GM18907 (cell line): Measurements from ENCODE around the gene ZNF148.

Experiments
- ATAC-seq: cut with Tn5 transposase; IDR thresholded peaks from one replicate; pipeline ENCODE4 v1.9.1; 2021; ENCODE audit warnings: mild to moderate bottlenecking, moderate library complexity; ENCODE audit not compliant: unreplicated experiment

Gene ZNF148

DNA sequence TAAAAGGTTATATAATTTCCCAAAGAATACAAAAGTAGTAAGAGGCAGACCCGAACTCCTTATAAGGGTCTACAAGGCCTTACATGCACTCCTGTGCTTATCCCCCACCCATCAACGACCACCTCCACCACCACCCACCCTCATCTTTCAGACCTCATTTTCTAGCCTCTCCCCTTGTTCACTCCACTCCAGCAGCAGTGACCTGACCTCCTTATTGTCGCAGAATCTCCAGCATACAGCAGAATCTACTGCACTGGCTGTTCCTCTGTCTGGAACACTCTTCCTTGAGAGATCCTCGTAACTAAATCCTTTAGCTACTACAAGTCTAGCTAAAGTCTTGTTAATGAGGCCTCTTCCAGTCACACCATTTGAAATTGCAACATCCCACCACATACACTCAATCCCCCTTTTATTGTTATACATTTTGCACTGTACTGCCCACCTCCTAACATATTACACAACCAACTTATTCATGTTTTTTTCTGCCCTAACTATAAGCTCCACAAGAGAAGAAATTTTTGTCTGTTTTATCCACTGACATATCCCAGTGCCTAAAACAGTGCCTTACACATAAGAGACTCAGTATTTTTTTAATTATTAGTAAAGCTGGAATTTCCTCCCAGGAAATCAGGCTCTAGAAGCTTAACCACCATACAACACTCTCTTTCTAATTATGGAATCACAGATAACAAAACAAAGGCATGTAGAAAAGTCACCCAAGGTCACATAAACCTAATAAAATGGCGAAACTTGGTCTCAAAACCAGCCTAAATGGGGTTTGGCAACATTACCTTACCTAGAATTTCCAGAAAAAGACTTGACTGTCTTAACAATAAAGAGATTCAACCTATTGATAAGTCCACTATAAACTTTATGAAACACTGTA is 40.2 kb downstream of the ZNF148 start:
- ATAC-seq: no peak

DNA sequence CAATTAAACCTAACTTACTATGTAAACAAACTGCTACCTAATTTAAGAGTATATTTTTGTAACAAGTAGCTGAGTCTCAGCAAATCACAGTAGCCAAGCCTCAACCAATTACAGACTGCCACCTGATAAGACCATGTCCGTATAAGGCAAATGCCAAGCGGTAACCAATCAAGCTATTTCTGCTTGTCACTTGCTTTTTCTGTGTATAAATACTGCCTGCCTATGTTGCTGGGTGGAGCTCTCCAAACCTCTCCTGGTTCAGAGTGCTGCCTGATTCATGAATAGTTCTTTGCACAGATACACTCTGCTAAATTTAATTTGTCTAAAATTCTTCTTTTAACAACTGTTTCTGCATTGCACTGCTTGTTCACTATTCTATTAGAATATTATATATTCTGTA is 42.6 kb downstream of the ZNF148 start:
- ATAC-seq: no peak

DNA sequence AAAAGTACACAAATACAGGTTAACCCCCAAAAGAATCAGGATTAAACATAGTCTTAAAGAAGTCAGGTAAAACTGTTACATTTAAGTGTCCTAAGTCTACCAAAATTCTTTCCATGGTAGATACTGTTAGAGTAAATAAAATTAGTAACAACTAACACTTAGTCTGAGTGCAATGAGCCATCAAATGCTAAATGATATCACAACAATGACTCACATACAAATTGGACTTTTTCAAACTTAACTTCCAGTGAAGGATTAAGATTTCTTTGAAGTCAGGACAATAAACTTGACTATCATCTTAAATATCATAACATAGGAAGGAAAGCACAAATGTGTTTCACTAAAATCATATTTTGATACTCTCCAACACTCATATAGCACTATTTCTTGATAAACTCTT is 43.9 kb downstream of the ZNF148 start:
- no peak for ATAC-seq

DNA sequence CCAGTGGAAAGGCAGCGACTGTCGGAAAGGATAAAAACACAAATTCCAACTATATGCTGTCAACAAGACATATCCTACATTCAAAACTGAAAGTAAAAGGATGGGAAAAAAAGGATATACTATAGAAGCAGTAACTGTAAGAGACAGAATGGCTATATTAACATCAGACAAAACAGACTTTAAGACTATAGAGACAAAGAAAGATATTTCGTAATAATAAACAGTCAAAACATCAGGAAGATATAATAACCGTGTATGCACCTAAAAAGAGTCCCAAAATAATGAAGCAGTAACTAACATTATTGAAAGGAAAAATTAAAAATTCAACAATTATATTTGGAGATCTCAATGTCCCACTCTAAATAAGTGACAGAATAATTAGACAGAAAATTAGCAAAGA is 48.2 kb downstream of the ZNF148 start:
- no peak for ATAC-seq

DNA sequence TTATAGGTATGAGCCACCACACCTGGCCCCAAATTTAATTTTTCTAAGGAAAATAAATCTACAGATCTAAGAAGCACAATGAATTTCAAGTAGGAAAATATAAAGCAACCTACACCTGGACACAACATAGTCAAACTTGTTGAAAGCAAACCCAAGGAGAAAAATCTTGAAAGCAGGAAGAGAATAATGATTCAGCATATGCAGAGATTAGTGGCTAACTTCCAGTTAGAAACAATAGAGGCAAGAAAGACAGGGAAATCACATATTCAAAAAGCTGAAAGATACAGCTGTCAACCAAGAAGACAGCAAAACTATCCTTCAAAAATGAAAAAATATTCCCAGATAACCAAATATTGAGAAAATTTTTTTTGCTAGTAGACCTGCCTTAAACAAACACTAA is 49.4 kb downstream of the ZNF148 start:
- no peak for ATAC-seq

DNA sequence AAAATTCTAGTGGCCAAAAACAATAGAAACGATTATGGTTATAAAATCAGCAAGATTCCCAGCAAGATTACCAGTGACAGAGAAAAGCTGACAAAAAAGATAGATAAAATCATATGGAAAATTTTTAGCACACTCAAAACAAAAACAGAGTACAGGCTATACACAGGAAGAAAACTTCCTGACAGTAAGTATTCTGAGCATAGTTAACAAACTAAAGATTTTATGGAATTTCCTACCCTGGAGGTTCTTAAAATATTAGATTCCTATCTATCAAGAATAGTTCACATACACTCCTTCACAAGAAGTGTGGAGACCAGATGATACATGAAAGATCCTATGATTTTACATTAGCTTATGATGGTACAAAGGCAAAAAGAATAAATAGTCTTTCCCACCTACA is 50.8 kb downstream of the ZNF148 start:
- ATAC-seq: no peak

DNA sequence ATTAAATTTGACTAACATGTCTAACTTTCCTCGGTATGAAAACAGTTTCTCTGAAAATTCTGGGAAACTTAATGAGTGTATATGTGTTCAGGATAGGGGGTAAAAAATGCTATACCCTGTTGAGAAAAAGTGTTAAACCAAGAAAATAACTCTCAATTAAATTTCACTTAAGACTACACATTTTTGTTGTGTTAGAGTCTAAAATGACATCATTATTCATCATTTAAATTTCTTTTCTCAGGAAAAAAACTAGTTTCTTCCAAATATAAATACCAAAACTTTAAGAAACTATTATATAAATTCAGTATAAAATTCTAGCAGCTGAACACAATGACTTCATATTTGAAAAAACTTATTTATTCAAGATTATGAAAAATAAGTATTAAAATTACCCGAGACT is 52.2 kb downstream of the ZNF148 start:
- ATAC-seq: no peak

DNA sequence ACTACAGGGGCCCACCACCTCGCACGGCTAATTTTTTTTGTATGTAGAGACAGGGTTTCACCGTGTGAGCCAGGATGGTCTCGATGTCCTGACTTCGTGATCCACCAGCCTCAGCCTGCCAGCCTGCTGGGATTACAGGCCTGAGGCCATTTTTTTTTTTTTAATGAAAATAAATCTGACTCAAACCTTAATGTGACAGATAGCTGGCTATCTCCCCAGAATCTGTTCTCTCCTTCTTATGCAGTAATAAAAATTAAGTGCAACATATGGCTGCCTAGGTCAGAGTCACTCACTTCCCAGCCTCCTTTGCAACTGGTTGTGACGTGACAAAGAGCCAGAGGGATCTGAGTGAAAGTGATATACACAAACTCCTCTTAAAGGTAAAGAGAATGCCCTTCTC is 53.0 kb downstream of the ZNF148 start:
- ATAC-seq: no peak

DNA sequence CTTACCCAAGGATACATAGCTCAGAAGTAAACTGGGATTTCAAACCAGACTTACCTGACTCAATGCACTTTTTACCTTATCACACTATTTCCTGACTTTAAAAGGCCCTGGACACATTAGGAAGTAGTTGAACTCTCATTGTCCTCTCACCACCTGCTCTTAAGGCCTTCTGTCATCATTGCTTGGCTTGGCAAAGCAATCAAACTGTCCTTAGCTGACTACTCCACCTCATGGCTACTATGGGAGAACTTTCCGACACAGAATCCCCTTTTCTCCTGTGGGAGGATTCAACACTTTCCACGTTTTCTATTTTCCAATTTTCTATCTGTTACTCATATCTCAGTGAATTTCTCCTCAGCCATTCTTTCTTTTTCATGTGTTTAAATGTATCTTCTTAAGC is 55.4 kb downstream of the ZNF148 start:
- no peak for ATAC-seq

DNA sequence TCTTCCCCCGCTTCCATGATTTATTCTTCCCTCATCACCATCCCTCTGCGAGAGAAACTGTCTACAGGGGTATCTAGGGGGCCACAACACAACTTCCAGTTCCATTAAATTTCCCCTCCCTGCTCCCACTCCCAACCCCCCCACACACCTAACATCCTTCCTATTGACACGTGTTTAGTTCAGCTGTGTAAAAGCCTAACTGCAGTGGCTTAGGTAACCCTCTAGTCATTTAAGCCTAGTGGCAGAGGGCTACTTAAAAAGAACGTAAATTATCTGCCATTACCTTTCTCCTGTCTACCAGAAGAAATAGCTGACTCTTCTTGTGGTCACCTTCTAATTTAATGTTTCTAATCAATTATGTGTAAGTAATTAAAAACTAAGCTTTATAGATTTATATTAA is 56.3 kb downstream of the ZNF148 start:
- ATAC-seq: no peak

DNA sequence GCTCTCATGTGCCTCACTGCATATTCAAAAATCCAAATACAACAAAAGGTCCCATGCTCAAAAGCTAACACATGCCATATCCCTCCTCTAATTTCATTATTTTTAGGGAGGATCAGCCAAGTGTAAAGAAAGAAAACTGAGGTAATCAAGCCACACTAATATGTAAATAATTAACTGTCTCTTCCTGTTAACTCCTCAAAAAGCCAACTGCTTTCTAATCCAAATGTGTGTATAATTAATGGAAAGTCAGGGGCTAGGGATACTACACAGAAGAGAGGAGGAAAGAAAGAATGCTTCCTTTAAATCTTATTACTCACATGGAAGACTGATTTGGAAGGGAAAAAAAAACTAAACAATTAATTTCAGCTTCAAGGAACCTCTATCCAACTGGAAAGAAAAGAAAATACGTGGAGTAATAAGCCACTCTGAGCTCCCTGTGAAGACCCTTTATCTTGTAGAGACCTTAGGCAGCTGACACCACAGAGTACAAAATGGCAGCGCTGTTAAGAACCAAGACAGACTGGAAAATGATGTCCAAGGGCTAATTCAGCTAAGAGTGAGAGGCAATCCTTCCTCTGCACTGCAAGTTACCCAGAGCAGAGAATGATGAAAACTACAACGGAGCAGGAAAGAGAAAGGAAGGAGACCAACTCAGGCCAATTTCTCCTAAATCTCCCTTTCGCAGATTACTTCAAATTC is 56.8 kb downstream of the ZNF148 start:
- no peak for ATAC-seq

DNA sequence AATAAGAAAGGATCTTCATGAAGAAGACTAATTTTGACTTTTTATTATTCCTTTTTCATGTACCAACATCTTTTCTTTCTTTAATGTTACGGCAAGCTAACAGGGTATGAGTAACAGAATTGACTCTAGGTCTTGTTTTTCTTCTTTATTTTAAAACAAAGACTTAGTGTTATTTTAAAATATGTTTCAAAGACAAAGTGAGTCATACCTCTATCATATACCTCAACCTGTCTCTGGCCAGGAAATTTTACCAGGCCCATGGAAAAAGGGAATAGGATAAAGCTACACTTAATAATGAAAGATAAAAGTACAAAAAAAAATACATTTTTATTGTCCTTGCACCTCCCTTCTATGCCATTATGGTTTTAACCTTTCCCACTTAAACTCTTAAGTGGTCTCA is 57.4 kb downstream of the ZNF148 start:
- no peak for ATAC-seq

DNA sequence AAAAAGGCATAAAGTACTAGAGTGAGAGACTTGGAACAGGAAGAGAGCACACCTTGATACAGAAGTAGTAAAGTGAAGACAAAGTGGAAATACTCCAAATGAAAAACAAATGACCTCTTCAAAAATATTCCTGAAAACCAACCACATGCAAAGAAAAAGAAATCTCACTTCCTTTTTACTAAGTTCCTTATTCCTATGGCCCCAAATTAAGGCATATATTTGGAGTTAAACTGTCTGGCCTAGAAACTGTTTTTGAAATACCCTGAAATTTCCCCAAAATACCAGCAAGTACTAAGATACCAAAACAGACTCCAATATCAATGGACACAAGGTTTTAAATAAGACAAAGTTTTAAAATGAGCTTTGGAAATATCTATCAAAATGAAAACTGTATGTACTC is 58.2 kb downstream of the ZNF148 start:
- no peak for ATAC-seq

DNA sequence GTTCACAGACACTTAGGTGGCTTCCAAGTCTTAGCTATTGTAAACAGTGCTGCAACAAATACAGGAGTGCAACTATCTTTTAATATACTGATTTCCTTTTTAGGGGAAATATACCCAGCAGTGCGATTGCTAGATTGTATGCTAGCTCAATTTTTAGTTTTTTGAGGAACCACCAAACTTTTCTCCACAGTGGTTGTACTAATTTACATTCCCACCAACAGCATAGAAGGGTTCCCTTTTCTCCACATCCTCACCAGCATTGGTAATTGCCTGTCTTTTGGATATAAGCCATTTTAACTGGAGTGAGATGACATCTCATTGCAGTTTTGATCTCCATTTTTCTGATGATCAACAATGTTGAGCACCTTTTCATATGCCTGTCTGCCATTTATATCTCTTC is 58.9 kb downstream of the ZNF148 start:
- no peak for ATAC-seq

DNA sequence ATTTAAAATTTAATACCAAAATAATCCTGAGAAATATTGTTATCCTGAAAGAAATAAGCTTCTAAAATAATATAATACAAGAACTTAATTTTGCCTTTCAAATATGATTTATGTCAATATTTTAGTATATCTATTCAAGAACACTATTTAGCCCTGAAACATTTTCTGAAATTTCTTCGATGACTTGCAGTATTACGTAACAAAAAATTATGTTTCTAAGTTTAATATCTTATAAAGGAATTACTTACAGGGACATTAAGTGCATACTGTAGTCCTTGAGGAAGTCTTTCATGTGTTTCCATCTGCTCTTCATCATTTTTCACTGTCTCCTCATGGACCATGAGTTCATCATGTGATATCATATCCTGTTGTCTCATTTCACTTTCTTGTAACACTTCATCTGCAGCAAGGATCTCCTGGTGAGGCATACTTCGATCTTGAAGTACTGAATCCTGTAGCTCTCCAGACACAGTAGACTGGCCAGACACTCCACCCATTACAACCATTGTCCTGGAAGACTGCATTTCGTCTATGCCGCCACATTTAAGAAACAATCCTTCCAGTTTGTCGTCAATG is 62.0 kb downstream of the ZNF148 start:
- ATAC-seq: no peak

DNA sequence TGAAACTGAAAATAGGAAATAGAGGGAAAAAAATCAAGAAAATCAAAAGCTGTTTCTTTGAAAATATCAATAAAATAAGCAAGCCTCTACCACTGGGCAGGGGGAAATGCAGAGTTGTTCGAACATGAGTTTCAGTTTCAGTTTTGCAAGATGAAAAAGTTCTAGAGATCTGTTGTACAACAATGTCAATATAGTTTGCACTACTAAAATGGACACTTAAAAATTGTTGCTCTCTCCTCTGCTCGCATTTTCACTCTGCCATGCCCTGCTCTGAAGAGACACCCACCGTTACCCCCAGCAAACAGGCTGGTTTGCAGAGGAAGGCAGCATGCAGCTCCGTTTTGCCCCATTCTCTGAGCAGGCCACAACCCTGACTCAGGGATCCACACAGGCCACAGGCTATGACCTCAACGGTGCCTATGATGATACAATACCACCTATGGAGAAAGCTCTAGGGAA is 64.5 kb downstream of the ZNF148 start:
- ATAC-seq: no peak

DNA sequence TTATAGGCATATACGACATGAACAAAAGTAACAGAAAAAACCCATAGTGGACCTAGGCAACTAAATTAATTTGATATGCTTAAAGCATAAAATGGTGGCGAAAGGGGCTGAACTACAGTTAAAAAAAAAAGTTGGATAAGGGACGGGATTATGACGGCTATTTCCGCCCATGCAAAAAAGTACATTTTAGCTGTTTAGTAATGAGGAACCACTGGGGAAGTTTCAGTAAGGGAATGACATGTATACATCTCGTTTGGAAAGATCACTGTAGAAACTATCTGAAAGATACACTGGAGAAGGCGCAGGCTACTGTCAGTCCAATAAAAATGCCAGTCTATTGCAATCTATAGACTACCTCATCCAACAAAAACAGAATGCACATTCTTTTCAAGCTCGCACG is 65.6 kb downstream of the ZNF148 start:
- ATAC-seq: no peak

DNA sequence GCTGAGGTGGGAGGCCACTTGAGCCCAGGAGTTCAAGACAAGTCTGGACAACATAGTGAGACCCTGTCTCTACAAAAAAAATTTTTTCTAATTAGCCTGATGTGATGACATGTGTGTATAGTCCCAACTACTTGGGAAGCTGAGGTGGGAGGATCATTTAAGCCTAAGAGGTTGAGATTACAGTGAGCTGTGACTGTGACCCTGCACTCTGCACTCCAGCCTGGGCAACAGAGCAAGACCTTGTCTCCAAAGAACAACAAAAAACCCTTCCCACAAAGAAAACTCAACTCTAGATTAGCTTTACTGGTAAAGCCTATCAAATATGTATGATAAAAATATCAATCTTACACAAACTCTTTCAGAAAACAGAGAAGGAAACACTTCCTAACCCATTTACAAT is 68.5 kb downstream of the ZNF148 start:
- no peak for ATAC-seq

DNA sequence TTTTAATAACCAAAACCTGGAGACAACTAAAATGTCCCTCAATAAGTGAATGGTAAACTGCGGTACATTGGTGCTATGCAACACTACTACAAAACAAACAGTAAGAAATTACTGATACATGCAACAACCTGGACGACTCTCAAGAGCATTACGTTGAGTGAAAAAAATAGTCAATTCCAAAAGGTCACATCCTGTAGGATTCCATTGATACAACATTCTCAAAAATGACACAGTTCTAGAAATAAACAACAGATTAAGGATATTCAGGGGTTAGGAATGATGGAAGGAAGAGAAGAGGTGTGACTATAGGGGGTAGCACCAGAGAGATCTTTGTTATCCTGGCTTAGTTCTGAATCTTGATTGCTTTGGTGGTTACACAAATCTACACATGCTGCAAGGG is 72.2 kb downstream of the ZNF148 start:
- ATAC-seq: no peak

DNA sequence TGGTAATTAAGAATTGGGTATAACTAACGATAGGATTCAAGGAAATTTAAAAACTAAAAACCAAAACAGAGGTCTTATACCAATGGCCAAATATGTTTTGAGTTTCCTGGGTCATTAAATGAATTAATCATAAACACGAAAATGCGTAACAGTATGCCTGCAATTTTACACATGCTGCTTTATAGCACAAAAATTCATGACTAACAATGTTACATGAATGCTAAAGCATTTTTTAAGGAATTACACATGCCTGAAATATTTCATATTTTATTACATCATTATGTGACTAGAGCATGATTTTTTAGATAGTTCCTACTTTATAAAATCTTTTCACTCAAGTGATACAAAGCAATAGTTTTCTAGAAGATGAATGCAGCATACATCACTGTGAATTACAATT is 74.7 kb downstream of the ZNF148 start:
- ATAC-seq: no peak

DNA sequence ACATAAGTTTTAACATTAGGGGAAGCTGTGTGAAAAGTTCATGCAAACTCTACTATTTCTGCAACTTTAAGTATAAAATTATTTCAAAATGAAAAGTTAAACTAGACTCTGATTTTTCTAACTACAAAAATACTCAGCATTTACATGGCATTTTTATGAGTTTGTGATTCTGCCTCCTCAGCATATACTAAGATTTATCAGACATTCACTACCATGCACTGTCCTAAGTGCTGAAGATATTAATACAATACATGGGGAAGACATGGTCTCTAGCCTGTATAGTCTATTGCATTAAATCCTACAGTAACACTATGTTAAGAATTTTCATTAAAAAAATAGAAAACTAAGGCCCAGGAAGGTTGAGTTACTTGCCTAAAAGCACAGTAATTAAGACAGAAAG is 80.7 kb downstream of the ZNF148 start:
- no peak for ATAC-seq

DNA sequence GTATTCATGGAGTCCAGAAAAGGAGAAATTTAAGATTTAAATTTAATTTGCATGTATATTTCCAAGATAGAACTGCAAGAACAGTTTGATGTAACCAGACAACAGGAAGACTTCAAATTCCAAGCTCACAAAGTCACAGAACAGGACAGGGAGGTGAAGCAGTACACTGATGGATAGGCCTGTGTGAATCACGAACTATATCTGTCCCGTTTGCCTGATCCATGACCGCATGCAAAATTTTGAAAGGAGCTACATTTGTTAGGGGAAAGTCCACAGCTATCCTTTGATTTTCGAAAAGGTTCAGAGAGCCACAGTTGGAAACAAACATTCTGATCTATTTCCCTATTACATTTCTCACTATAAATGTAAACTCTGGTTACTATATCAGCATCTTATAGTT is 83.1 kb downstream of the ZNF148 start:
- ATAC-seq: no peak
